ENCODE data around the gene CD248.

DNA sequence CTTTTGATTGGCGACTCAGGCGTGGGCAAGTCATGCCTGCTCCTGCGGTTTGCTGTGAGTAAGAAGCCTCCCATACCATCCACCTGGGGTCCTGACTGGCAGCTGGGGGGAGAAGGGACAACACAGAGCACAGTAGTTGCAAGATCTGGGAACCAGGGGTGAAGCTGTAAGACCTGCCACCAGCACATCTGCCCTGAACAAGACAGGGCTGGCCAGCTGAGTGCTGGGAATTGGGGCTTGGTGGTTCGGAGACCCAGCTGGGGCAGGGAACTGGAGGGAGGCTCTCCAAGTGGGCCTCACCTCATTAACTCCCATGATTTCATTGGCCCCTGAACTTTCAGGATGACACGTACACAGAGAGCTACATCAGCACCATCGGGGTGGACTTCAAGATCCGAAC, 45.0 kb downstream of the CD248 start:
- TF ChIP-seq, protein P1, sequence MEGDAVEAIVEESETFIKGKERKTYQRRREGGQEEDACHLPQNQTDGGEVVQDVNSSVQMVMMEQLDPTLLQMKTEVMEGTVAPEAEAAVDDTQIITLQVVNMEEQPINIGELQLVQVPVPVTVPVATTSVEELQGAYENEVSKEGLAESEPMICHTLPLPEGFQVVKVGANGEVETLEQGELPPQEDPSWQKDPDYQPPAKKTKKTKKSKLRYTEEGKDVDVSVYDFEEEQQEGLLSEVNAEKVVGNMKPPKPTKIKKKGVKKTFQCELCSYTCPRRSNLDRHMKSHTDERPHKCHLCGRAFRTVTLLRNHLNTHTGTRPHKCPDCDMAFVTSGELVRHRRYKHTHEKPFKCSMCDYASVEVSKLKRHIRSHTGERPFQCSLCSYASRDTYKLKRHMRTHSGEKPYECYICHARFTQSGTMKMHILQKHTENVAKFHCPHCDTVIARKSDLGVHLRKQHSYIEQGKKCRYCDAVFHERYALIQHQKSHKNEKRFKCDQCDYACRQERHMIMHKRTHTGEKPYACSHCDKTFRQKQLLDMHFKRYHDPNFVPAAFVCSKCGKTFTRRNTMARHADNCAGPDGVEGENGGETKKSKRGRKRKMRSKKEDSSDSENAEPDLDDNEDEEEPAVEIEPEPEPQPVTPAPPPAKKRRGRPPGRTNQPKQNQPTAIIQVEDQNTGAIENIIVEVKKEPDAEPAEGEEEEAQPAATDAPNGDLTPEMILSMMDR (IDR thresholded peaks at IDR 0.05): no peak
- no peak for TF ChIP-seq POLR2AphosphoS5 (IDR thresholded peaks at IDR 0.05)
